MM.1S (cell line): Measurements from ENCODE around the gene KIF17.

Source experiments
- DNase-seq: peaks from one replicate; pipeline ENCODE4 v3.0.0-alpha.2; 2015
- H2AFZ ChIP-seq: fragments of 300-600 bp; sonication (generic); 2 replicates; pipeline ENCODE4 v1.6.0; 2016; ENCODE audit warnings: antibody characterized with exemption, low read length
- H3F3A ChIP-seq: fragments of 300-600 bp; sonication (generic); 2 replicates; pipeline ENCODE4 v1.6.1; 2016; ENCODE audit warnings: mild to moderate bottlenecking, antibody characterized with exemption, low read length, moderate library complexity, mixed read lengths; ENCODE audit not compliant: insufficient read depth
- H3K27ac ChIP-seq: fragments of 300-600 bp; sonication (generic); 2 replicates; pipeline ENCODE4 v1.5.1; 2016; ENCODE audit warnings: mild to moderate bottlenecking, low read length
- H3K27me3 ChIP-seq: fragments of 300-600 bp; sonication (generic); replicated peaks from 2 replicates; pipeline ENCODE4 v1.6.0; 2016; ENCODE audit warnings: low read length; ENCODE audit not compliant: insufficient read depth
- H3K36me3 ChIP-seq: fragments of 300-600 bp; sonication (generic); replicated peaks from 2 replicates; pipeline ENCODE4 v1.6.1; 2016; ENCODE audit warnings: mild to moderate bottlenecking, low read length, mixed read lengths; ENCODE audit not compliant: insufficient read depth
- H3K4me1 ChIP-seq: fragments of 300-600 bp; sonication (generic); 2 replicates; pipeline ENCODE4 v1.6.1; 2016; ENCODE audit warnings: low read length, mixed read lengths
- H3K4me2 ChIP-seq: fragments of 300-600 bp; sonication (generic); 2 replicates; pipeline ENCODE4 v1.6.0; 2016; ENCODE audit warnings: low read depth, low read length
- H3K4me3 ChIP-seq: fragments of 300-600 bp; sonication (generic); 2 replicates; pipeline ENCODE4 v1.5.1; 2016; ENCODE audit warnings: low read length, mixed read lengths
- H3K79me2 ChIP-seq: fragments of 300-600 bp; sonication (generic); 2 replicates; pipeline ENCODE4 v1.6.1; 2016; ENCODE audit warnings: mixed run types, low read length, mixed read lengths
- H3K9ac ChIP-seq: fragments of 300-600 bp; sonication (generic); 2 replicates; pipeline ENCODE4 v1.6.1; 2016; ENCODE audit warnings: low read length, mixed read lengths
- H3K9me2 ChIP-seq: fragments of 300-600 bp; sonication (generic); replicated peaks from 2 replicates; pipeline ENCODE4 v1.6.1; 2016; ENCODE audit warnings: mild to moderate bottlenecking, low read length, mixed read lengths; ENCODE audit not compliant: insufficient read depth
- H3K9me3 ChIP-seq: fragments of 300-600 bp; sonication (generic); replicated peaks from 2 replicates; pipeline ENCODE4 v1.6.1; 2016; ENCODE audit warnings: mild to moderate bottlenecking, low read length, mixed read lengths; ENCODE audit not compliant: insufficient read depth
- H4K20me1 ChIP-seq: fragments of 300-600 bp; sonication (generic); 2 replicates; pipeline ENCODE4 v1.6.1; 2016; ENCODE audit warnings: mild to moderate bottlenecking, low read length, moderate library complexity, mixed read lengths; ENCODE audit not compliant: insufficient read depth
- CTCF ChIP-seq: fragments of 300-600 bp; sonication (generic); IDR thresholded peaks from 2 replicates; pipeline ENCODE4 v1.5.1; 2016; ENCODE audit warnings: antibody characterized with exemption, low read length, mixed read lengths
- EZH2 ChIP-seq: fragments of 300-600 bp; sonication (generic); optimal IDR thresholded peaks from 2 replicates; pipeline ENCODE3; 2017; ENCODE audit warnings: low read depth, mild to moderate bottlenecking, antibody characterized with exemption, low read length, mixed read lengths
- EZH2phosphoT487 ChIP-seq: fragments of 300-600 bp; sonication (generic); IDR thresholded peaks from 2 replicates; pipeline ENCODE4 v1.6.1; 2018; ENCODE audit warnings: antibody characterized with exemption, low read length

The KIF17 gene

GRCh38 chr1:20648946-20649345, 68.9 kb downstream of the KIF17 start:
- no peaks in the 10 kb centered on the region for H3K27me3 ChIP-seq
- no peak overlapping the region for H3K27ac ChIP-seq
- no peak overlapping the region for H3K9ac ChIP-seq
- H3K36me3 ChIP-seq = peaks cover 4% of the 10 kb centered on the region; the same call in 1 of the 2 replicates
- TF ChIP-seq EZH2 = no peak
- TF ChIP-seq EZH2phosphoT487 = no peak
- TF ChIP-seq CTCF = no peak
- H3K79me2 ChIP-seq = no peaks in the 10 kb centered on the region
- no peak overlapping the region for H3K4me2 ChIP-seq
- no peak overlapping the region for H3K4me3 ChIP-seq
- no peaks in the 10 kb centered on the region for H3F3A ChIP-seq
- no peak for DNase-seq
- no peaks in the 10 kb centered on the region for H4K20me1 ChIP-seq
- no peaks in the 10 kb centered on the region for H3K4me1 ChIP-seq
- H2AFZ ChIP-seq = no peak overlapping the region
- H3K9me2 ChIP-seq = no peaks in the 10 kb centered on the region
- H3K9me3 ChIP-seq = no peaks in the 10 kb centered on the region

- Histone ChIP-seq H3K9ac (no peak overlapping the region), H3K27me3 (no peaks in the 10 kb centered on the region), H3K4me3 (no peak overlapping the region), H3K4me2 (no peak overlapping the region), H3K27ac (no peak overlapping the region), H3K79me2 (no peaks in the 10 kb centered on the region), H3F3A (no peaks in the 10 kb centered on the region), H2AFZ (no peak overlapping the region), H3K36me3 (peaks cover 4% of the 10 kb centered on the region; the same call in 1 of the 2 replicates), H3K9me3 (no peaks in the 10 kb centered on the region), H3K9me2 (no peaks in the 10 kb centered on the region), H3K4me1 (no peaks in the 10 kb centered on the region), H4K20me1 (no peaks in the 10 kb centered on the region)
- DNase-seq = no peak
- TF ChIP-seq EZH2phosphoT487 = no peak
- no peak for TF ChIP-seq EZH2
- no peak for TF ChIP-seq CTCF
These were observed 69.4 kb downstream of the KIF17 start for GRCh38 chr1:20648438-20648837.

DNA sequence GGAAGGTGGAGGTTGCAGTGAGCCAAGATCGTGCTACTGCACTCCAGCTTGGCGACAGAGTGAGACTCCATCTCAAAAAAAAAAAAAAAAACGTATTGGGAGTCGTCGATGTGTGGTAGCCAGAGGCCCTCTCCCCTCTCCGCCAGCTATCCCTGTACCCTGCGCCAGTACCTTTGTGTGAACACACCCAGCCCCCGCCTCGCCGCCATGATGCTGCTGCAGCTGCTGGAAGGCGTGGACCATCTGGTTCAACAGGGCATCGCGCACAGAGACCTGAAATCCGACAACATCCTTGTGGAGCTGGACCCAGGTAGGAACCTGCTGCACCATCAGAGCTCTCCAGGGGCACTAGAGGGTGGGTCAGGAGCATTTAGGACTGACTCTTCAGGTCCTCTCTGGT, 72.4 kb downstream of the KIF17 start:
- H3K4me2 ChIP-seq = no peak overlapping the region
- no peaks in the 10 kb centered on the region for H3F3A ChIP-seq
- TF ChIP-seq CTCF (no peak), EZH2 (no peak), EZH2phosphoT487 (no peak)
- no peaks in the 10 kb centered on the region for H3K36me3 ChIP-seq
- H3K79me2 ChIP-seq = no peaks in the 10 kb centered on the region
- no peak overlapping the region for H3K27ac ChIP-seq
- H3K4me3 ChIP-seq = no peak overlapping the region
- no peaks in the 10 kb centered on the region for H3K27me3 ChIP-seq
- no peak overlapping the region for H3K9ac ChIP-seq
- H2AFZ ChIP-seq = no peak overlapping the region
- H4K20me1 ChIP-seq = no peaks in the 10 kb centered on the region
- H3K4me1 ChIP-seq = no peaks in the 10 kb centered on the region
- no peaks in the 10 kb centered on the region for H3K9me2 ChIP-seq
- no peak for DNase-seq
- H3K9me3 ChIP-seq = no peaks in the 10 kb centered on the region
